ENCODE data around the gene PSTPIP2. TPM values are rescaled to one million over a fixed set of nuclear protein-coding genes. Genes with fewer than 3 reads are reported as not detected.
A peak's percentile ranks its signal among the peaks of the same experiment; 100 is the strongest.

Gene PSTPIP2
- total and polyA plus RNA-seq, 4 donors: 7.5 to 49.1 (median 12.8) TPM

GRCh38 chr18:46080156-46080555 lies 8.1 kb upstream of the PSTPIP2 start:
- Histone ChIP-seq H3K27ac (ENCODE audit: low read depth in 1 of 2, low read length in 1 of 2) (no peak overlapping the region), H3K27me3 (ENCODE audit: control insufficient read depth in 3 of 3, insufficient read depth in 3 of 3, low read length in 2 of 3) (no peaks in the 10 kb centered on the region), H3K36me3 (ENCODE audit: control insufficient read depth in 4 of 4, insufficient read depth in 4 of 4, low read length in 4 of 4) (peaks cover 13 to 27% (median 22%) of the 10 kb centered on the region in 4 donors), H3K9me3 (ENCODE audit: control insufficient read depth in 4 of 4, insufficient read depth in 3 of 4, low read length in 3 of 4) (no peaks in the 10 kb centered on the region), H3K4me1 (ENCODE audit: control insufficient read depth in 5 of 5, insufficient read depth in 5 of 5, low read length in 5 of 5) (no peaks in the 10 kb centered on the region), H3K9ac (ENCODE audit: insufficient read depth in 1 of 2, low read length in 2 of 2) (no peak overlapping the region), H3K4me3 (no peak overlapping the region)
- 88 to 91% methylated on average over 1 of the region's 1 CpG for WGBS, 2 donors
- no peak for ATAC-seq (ENCODE audit: insufficient read depth, low FRiP score)
- TF ChIP-seq CTCF (IDR thresholded peaks at IDR 0.05; ENCODE audit: control extremely low read depth, extremely low read depth): no peak
- DNase-seq: no peak

- ATAC-seq (ENCODE audit: insufficient read depth, low FRiP score): no peak
- TF ChIP-seq CTCF (IDR thresholded peaks at IDR 0.05; ENCODE audit: control extremely low read depth, extremely low read depth): no peak
- Histone ChIP-seq H3K4me3 (no peak overlapping the region), H3K36me3 (ENCODE audit: control insufficient read depth in 4 of 4, insufficient read depth in 4 of 4, low read length in 4 of 4) (peaks cover 5 to 21% (median 16%) of the 10 kb centered on the region in 4 donors), H3K4me1 (ENCODE audit: control insufficient read depth in 5 of 5, insufficient read depth in 5 of 5, low read length in 5 of 5) (no peaks in the 10 kb centered on the region), H3K27ac (ENCODE audit: low read depth in 1 of 2, low read length in 1 of 2) (no peak overlapping the region), H3K9me3 (ENCODE audit: control insufficient read depth in 4 of 4, insufficient read depth in 3 of 4, low read length in 3 of 4) (no peaks in the 10 kb centered on the region), H3K27me3 (ENCODE audit: control insufficient read depth in 3 of 3, insufficient read depth in 3 of 3, low read length in 2 of 3) (no peaks in the 10 kb centered on the region), H3K9ac (ENCODE audit: insufficient read depth in 1 of 2, low read length in 2 of 2) (no peak overlapping the region)
- DNase-seq: no peak
Observed at GRCh38 chr18:46079336-46079735, 7.3 kb upstream of the PSTPIP2 start.

GRCh38 chr18:46073474-46074331 lies 1.6 kb upstream of the PSTPIP2 start:
- H3K9ac ChIP-seq (ENCODE audit: insufficient read depth in 1 of 2, low read length in 2 of 2): no peak overlapping the region
- WGBS, 2 donors: 29 to 30% methylated on average over 9 of the region's 9 CpGs
- no peak overlapping the region for H3K27ac ChIP-seq (ENCODE audit: low read depth in 1 of 2, low read length in 1 of 2)
- H3K27me3 ChIP-seq (ENCODE audit: control insufficient read depth in 3 of 3, insufficient read depth in 3 of 3, low read length in 2 of 3): no peaks in the 10 kb centered on the region
- peak; percentile 71 for TF ChIP-seq CTCF (IDR thresholded peaks at IDR 0.05; ENCODE audit: control extremely low read depth, extremely low read depth)
- H3K36me3 ChIP-seq (ENCODE audit: control insufficient read depth in 4 of 4, insufficient read depth in 4 of 4, low read length in 4 of 4): peaks cover 0 to 4% (median 0%) of the 10 kb centered on the region in 4 donors
- H3K9me3 ChIP-seq (ENCODE audit: control insufficient read depth in 4 of 4, insufficient read depth in 3 of 4, low read length in 3 of 4): no peaks in the 10 kb centered on the region
- H3K4me3 ChIP-seq: no peak overlapping the region
- DNase-seq: peak; percentile 49 to 82 (median 79)
- ATAC-seq (ENCODE audit: insufficient read depth, low FRiP score): no peak
- H3K4me1 ChIP-seq (ENCODE audit: control insufficient read depth in 5 of 5, insufficient read depth in 5 of 5, low read length in 5 of 5): peaks cover 0 to 5% (median 5%) of the 10 kb centered on the region in 5 donors
